RWPE2 (cell line): Measurements from ENCODE around the gene TCERG1L.

Experiments used
- ATAC-seq: fragments of 200-7000 bp; cut with Tn5 transposase; 3 replicates; pipeline ENCODE4 v1.9.1; 2021; ENCODE audit warnings: low read depth
- DNase-seq: peaks from one replicate; pipeline ENCODE4 v3.0.0-alpha.2; 2020; ENCODE audit warnings: low spot score
- H3K27ac ChIP-seq: fragments of 450-650 bp; 2 replicates; pipeline ENCODE4 v1.5.1; 2017; ENCODE audit warnings: mild to moderate bottlenecking; ENCODE audit not compliant: poor library complexity, severe bottlenecking
- H3K27me3 ChIP-seq: fragments of 250-450 bp; sonication (Bioruptor Pico); 2 replicates; pipeline ENCODE4 v1.5.1; 2021; ENCODE audit warnings: mild to moderate bottlenecking, moderate library complexity; ENCODE audit not compliant: insufficient read depth, poor library complexity, severe bottlenecking
- H3K36me3 ChIP-seq: fragments of 250-450 bp; sonication (Bioruptor Pico); 2 replicates; pipeline ENCODE4 v1.5.1; 2020; ENCODE audit warnings: low read depth, mild to moderate bottlenecking, moderate library complexity
- H3K4me1 ChIP-seq: fragments of 250-450 bp; sonication (Bioruptor Pico); 2 replicates; pipeline ENCODE4 v1.5.1; 2021; ENCODE audit warnings: mild to moderate bottlenecking, moderate library complexity; ENCODE audit not compliant: insufficient read depth, poor library complexity, severe bottlenecking
- H3K4me3 ChIP-seq: fragments of 250-450 bp; sonication (Bioruptor Pico); 2 replicates; pipeline ENCODE4 v1.5.1; 2021; ENCODE audit warnings: mild to moderate bottlenecking, moderate library complexity; ENCODE audit not compliant: severe bottlenecking
- H3K9me3 ChIP-seq: fragments of 250-450 bp; sonication (Bioruptor Pico); 2 replicates; pipeline ENCODE4 v1.5.1; 2021; ENCODE audit warnings: mild to moderate bottlenecking, moderate library complexity; ENCODE audit not compliant: severe bottlenecking
- TF ChIP-seq, protein P1 (sequence below): fragments of 450-650 bp; IDR thresholded peaks from one replicate; pipeline ENCODE4 v1.5.1; 2017; ENCODE audit warnings: mild to moderate bottlenecking, moderate library complexity; ENCODE audit not compliant: poor library complexity, severe bottlenecking

TCERG1L gene

DNA sequence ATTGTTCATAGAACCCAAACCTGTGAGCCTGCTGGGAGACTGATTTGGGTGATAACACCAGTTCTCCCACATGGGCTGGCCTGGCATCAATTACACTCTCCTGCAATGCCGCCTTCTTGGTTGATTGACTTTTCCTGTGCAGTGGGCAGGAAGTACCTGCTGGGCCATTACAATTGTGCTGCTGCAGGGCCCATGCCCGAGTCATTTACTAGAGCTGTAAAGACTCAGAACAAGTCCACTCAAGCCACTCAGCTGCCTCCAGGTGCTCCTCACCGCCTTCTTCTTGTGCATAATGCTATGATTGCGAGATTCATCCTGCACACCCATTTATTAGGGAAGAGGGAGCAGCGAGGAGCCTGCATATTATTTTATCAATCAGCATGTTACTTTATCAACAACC, 264.0 kb downstream of the TCERG1L start:
- DNase-seq (no peak), ATAC-seq (peak; percentile 59)
- Histone ChIP-seq H3K36me3 (no peaks in the 10 kb centered on the region), H3K27ac (no peak overlapping the region), H3K27me3 (no peaks in the 10 kb centered on the region), H3K4me1 (no peaks in the 10 kb centered on the region), H3K9me3 (peaks cover 5% of the 10 kb centered on the region), H3K4me3 (no peak overlapping the region)
- TF ChIP-seq, protein P1, sequence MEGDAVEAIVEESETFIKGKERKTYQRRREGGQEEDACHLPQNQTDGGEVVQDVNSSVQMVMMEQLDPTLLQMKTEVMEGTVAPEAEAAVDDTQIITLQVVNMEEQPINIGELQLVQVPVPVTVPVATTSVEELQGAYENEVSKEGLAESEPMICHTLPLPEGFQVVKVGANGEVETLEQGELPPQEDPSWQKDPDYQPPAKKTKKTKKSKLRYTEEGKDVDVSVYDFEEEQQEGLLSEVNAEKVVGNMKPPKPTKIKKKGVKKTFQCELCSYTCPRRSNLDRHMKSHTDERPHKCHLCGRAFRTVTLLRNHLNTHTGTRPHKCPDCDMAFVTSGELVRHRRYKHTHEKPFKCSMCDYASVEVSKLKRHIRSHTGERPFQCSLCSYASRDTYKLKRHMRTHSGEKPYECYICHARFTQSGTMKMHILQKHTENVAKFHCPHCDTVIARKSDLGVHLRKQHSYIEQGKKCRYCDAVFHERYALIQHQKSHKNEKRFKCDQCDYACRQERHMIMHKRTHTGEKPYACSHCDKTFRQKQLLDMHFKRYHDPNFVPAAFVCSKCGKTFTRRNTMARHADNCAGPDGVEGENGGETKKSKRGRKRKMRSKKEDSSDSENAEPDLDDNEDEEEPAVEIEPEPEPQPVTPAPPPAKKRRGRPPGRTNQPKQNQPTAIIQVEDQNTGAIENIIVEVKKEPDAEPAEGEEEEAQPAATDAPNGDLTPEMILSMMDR, result no peak

DNA sequence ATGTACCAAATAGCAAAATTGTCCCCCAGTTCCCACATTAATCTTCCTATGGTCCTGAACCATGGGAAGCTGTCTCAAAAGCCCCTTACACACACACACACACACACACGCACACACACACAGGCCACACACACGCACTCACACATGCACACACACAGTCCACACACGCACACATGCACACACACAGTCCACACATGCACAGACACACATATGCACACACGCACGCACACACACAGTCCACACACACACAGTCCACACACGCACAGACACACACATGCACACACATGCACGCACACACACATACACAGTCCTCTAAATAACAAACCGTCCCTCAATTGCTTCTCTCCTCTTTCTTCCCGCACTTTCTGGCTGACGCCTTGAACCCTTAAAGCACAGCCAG, 265.3 kb downstream of the TCERG1L start:
- no peak overlapping the region for H3K27ac ChIP-seq
- ATAC-seq, result no peak
- H3K4me3 ChIP-seq, result no peak overlapping the region
- TF ChIP-seq, protein P1, result no peak
- H3K27me3 ChIP-seq, result no peaks in the 10 kb centered on the region
- no peaks in the 10 kb centered on the region for H3K9me3 ChIP-seq
- no peak for DNase-seq
- no peaks in the 10 kb centered on the region for H3K36me3 ChIP-seq
- H3K4me1 ChIP-seq, result no peaks in the 10 kb centered on the region

DNA sequence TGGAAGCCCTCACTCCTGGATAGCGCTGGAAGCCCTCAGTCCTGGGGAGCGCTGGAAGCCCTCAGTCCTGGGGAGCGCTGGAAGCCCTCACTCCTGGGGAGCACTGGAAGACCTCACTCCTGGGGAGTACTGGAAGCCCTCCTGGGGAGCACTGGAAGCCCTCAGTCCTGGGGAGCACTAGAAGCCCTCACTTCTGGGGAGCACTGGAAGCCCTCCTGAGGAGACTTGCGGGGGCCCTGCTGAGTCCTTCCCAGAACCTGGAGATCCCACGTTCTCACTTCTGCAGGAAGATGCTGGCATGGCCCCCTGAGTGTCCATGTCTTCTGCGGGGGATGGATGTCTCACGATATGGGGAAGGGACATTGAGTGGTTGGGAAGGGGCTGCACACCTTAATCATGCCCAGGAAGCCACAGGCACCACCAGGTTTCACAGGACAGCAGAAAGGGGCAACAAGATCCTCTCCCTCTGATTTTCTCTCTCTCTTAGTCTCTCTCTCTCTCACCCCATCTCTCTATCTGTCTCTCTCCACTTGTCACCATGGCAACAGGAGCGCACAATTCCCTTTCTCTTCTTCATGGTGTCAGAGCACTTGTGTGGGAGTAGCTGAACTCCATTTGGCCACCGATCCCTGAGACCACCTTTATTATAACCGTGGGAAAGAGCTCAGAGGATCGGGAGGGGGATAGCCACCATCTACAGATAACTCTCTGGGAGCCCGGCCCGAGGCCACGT, 267.0 kb downstream of the TCERG1L start:
- no peak overlapping the region for H3K4me3 ChIP-seq
- no peaks in the 10 kb centered on the region for H3K4me1 ChIP-seq
- no peaks in the 10 kb centered on the region for H3K27me3 ChIP-seq
- no peaks in the 10 kb centered on the region for H3K36me3 ChIP-seq
- no peak overlapping the region for H3K27ac ChIP-seq
- ATAC-seq (no peak), DNase-seq (no peak)
- TF ChIP-seq, protein P1, result no peak
- no peaks in the 10 kb centered on the region for H3K9me3 ChIP-seq

DNA sequence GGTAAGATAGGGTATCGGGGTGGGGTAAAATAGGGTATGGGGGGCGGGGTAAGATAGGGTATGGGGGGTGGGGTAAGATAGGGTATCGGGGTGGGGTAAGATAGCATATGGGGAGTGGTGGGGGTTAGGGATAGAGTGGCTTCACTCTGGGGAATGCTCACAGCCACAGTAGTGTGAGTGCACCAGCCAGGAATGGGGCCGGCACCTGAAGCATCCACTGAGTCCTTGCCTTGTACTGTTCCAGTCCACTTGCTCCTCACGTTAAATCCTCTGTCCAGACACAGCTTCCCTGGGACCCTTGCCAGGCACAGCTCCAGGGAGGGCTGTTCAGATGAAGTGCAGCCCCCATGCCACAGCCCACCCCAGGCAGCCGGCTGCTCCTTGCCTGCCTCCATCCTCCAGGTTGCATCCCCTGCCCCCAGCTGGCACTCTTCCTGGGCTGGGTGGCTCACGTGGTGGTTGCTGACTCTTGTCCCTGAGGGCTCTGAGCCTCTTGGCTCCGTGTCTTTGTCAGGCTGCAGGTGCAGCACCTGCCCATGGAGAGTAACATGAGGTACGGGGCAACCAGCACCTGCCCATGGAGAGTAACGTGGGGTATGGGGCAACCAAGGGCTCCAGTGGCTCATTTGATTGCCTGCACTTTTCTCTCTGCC, 268.4 kb downstream of the TCERG1L start:
- no peaks in the 10 kb centered on the region for H3K36me3 ChIP-seq
- no peak overlapping the region for H3K4me3 ChIP-seq
- H3K27me3 ChIP-seq, result no peaks in the 10 kb centered on the region
- no peaks in the 10 kb centered on the region for H3K9me3 ChIP-seq
- ATAC-seq (peak; percentile 67), DNase-seq (no peak)
- H3K27ac ChIP-seq, result no peak overlapping the region
- no peaks in the 10 kb centered on the region for H3K4me1 ChIP-seq
- TF ChIP-seq, protein P1, result no peak
